IPS-18c (cell line): ENCODE measurements around the gene KIF1A.
"Not testable (repeated sequence)": the region's sequence is repeated elsewhere in the genome, so short reads cannot be mapped to it uniquely, and the experiment has no call there.

Experiments
- H3K4me3 ChIP-seq: 2 replicates; pipeline ENCODE4 v1.7.0; 2013; ENCODE audit warnings: low read depth, mild to moderate bottlenecking, low read length, moderate library complexity; ENCODE audit not compliant: insufficient read depth
- H3K9me3 ChIP-seq: one replicate; pipeline ENCODE4 v1.6.1; 2013; ENCODE audit warnings: mild to moderate bottlenecking, low read length, moderate library complexity; ENCODE audit not compliant: control insufficient read depth, insufficient read depth

KIF1A gene

GRCh38 chr2:240683980-240684728 lies 135.9 kb downstream of the KIF1A start:
- H3K4me3 ChIP-seq, H3K9me3 ChIP-seq: not testable (repeated sequence)

- not testable (repeated sequence) for H3K9me3 ChIP-seq, H3K4me3 ChIP-seq
Measured at GRCh38 chr2:240683329-240683979, 136.6 kb downstream of the KIF1A start.

GRCh38 chr2:240682431-240683224 lies 137.4 kb downstream of the KIF1A start, which contains the start of gene AQP12B:
Gene AQP12B (minus strand): TSS chr2:240682885. CDS start chr2:240682837, 48 bp downstream.
- not testable (repeated sequence) for H3K9me3 ChIP-seq, H3K4me3 ChIP-seq

DNA sequence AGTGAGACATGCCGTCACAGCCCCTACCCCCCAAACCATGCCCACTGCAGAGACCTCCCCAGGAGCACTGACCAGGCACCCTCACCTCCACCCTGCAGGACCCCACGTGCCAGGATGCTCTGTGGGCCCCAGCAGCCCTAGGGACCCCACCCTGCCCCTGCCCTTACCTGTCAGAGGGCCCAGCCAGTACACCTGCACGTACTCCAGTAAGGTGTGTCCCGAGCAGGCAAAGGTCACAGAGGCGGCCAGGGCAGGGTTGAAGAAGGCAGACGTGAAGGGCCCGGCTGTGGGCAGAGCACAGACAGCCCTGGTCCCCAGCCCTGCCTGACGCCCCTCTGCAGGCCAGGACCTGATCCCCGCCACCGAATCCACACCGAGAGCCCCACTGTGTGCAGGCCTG lies 139.8 kb downstream of the KIF1A start:
- not testable (repeated sequence) for H3K4me3 ChIP-seq, H3K9me3 ChIP-seq

- H3K4me3 ChIP-seq: not testable (repeated sequence)
Measured at GRCh38 chr2:240678909-240679308, 141.1 kb downstream of the KIF1A start.

DNA sequence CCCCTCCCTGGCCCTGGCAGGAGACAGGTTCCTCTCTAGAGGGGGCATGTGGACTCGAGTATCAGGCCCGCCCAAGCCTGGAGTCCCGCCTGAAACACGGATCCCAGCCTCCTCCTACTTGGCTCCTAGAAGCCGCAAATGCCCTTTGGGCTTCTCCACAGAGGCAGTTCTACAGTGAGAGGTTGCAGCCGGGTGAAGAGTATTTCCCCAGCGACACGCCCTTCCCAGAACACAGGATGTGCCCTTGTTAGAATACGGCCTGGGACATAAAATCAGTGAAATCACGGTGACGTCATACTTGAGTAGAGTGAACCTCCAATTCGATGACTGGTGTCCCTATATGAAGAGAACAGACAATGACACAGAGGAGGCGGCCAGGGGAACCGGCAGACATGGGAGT lies 142.0 kb downstream of the KIF1A start:
- not testable (repeated sequence) for H3K4me3 ChIP-seq, H3K9me3 ChIP-seq

More at GRCh38 chr2:240678909-240679308, 141.1 kb downstream of the KIF1A start:
- H3K9me3 ChIP-seq: not testable (repeated sequence)

GRCh38 chr2:240675345-240675744 lies 144.7 kb downstream of the KIF1A start:
- H3K4me3 ChIP-seq, H3K9me3 ChIP-seq: not testable (repeated sequence)

DNA sequence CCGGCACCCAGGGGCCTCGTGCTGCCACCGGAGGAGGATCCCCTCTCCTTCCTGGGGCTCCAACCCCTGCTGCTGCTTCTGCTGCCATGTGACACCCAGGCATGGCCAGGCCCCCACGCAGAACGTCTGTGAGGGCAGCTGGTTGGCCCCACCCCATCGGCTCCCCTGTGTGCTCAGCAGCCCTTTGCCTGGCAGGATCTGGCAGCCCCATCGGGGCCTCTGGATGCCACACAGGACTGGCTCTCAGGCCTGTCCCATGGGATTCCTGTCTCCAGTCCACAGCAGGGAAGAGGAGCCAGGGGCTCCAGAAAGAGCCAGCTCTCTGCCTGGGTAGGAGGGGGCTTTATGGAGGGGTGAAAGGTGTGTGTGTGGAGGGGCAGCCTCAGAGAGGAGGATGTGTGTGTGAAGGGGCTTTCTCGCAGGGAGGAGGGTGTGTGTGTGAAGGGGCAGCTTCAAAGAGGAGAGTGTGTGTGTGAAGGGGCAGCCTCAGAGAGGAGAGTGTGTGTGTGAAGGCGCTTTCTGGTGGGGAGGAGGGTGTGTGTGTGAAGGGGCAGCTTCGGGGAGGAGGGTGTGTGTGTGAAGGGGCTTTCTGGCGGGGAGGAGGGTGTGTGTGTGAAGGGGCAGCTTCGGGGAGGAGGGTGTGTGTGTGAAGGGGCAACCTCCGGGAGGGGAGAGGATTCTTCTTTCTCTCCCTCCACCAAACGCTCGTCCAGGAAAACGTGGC lies 145.4 kb downstream of the KIF1A start:
- not testable (repeated sequence) for H3K4me3 ChIP-seq, H3K9me3 ChIP-seq

GRCh38 chr2:240672701-240673190 lies 147.3 kb downstream of the KIF1A start:
- H3K9me3 ChIP-seq: no peaks in the 10 kb centered on the region

DNA sequence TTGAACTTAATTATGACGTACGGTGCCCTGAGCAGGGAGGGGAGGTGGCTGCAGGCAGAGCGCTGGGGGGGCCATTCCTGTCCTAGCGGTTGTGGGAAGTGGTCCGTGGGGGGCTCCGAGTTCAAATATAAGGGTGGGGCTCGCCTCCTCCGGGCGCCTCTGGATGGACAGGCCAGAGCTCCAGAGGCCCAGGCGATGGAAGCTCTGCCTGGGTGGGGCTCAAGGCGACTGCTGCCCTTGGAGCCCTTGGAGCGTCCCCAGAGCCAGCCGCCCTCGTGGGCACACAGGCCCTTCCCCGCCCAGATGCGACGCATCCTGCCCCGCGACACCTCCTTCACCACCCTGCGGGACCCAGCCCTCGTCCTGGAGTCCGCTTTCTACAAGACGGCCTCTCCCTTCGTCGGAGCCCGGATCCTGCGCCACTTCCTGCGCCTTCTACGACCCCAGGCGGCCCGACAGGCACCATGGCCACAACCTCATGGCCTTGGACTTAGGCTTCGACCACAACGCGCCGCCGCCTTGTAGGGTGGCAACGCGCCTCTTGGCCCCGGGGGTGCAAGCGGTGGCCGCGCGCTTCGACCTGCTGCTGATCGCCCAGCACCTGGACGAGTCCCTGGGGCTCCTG lies 147.8 kb downstream of the KIF1A start:
- Histone ChIP-seq H3K4me3 (no peak overlapping the region), H3K9me3 (no peaks in the 10 kb centered on the region)

More at GRCh38 chr2:240672701-240673190, 147.3 kb downstream of the KIF1A start:
- no peak overlapping the region for H3K4me3 ChIP-seq

DNA sequence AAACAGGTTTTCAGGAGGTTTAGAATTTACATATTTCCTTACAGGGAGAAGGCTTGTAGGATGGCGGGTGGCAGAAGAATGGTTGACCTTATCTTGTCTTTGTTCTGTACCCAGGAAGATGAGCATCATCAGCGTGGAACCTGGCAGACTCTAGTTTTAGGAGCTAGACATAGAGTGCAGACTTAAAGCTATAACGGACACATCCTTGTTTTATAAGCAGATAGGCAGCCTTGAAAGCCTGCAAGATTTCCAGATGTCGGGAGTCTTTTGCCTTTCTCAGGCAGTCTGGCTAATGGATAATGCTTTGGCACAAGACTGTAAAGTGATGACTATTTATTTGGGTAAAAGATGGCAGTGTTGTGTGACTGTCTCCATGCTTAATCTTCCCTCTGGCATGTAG lies 149.1 kb downstream of the KIF1A start:
- H3K4me3 ChIP-seq: no peak overlapping the region
- no peaks in the 10 kb centered on the region for H3K9me3 ChIP-seq

DNA sequence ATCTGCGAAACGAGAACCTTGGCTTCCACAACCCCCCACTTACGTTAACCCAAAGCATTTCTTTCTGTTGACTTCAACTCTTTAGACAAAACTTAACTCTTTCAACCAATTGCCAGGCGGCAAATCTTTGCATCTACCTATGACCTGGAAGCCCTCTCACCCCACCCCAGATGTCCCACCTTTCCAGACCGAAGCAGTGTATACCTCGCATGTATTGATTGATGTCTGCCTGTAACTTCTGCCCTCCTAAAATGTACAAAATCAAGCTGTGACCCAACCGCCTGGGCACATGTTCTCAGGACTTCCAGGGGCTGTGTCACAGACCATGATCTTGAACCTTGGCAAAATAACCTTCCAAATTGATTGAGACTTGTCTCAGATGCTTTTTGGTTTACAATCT lies 149.6 kb downstream of the KIF1A start:
- Histone ChIP-seq H3K4me3 (no peak overlapping the region), H3K9me3 (no peaks in the 10 kb centered on the region)

DNA sequence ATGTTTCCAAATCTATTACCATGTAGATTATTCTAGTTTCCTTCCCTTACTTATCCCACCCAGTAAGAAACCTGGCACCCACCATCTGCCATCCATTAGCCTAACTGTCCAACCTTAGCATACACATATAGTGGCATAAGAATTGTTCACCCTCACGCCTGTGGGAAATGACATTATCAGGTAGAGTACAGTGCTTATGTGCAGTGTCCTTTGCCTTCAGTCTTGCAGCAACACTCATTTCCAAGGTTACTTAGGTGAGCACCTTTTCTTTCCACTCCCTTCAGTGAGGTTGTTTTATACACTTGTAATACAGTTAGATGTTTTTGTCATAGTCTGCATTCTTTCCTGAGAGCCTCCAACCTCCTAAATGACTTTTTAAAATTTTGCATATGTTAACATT lies 155.4 kb downstream of the KIF1A start:
- Histone ChIP-seq H3K4me3 (no peak overlapping the region), H3K9me3 (no peaks in the 10 kb centered on the region)
